CD4-positive, CD25-positive, alpha-beta regulatory T cell (primary cell): ENCODE data around the gene ZNF593. TPM values are rescaled to one million over a fixed set of nuclear protein-coding genes. Genes with fewer than 3 reads are reported as not detected.

Source experiments
- ATAC-seq, 2 donors: fragments of 150-1000 bp; cut with Tn5 transposase; one replicate each; pipeline ENCODE4 v1.10.0; 2021; ENCODE audit warnings: low read depth in 2 of 2, moderate number of reproducible peaks in 2 of 2, moderate library complexity in 1 of 2
- DNase-seq, 3 donors: peaks; one replicate each; pipeline versions ENCODE4 v3.0.0 to v3.0.0-alpha.2; 2012 to 2022; ENCODE audit warnings: mixed read lengths in 1 of 3
- H3K27ac ChIP-seq: one replicate; pipeline ENCODE4 v1.7.0; 2013; ENCODE audit warnings: mild to moderate bottlenecking, low read length; ENCODE audit not compliant: insufficient read depth, poor library complexity, severe bottlenecking
- H3K27me3 ChIP-seq: one replicate; pipeline ENCODE4 v1.7.0; 2013; ENCODE audit warnings: low read length; ENCODE audit not compliant: control insufficient read depth, insufficient read depth
- H3K36me3 ChIP-seq: one replicate; pipeline ENCODE4 v1.7.0; 2013; ENCODE audit warnings: mild to moderate bottlenecking, low read length, moderate library complexity; ENCODE audit not compliant: control insufficient read depth, insufficient read depth
- H3K4me1 ChIP-seq: 2 replicates; pipeline ENCODE4 v1.7.0; 2013; ENCODE audit warnings: mild to moderate bottlenecking, low read length; ENCODE audit not compliant: insufficient read depth, control insufficient read depth, poor library complexity, severe bottlenecking
- H3K4me3 ChIP-seq: one replicate; pipeline ENCODE4 v1.7.0; 2013; ENCODE audit warnings: low read depth, mild to moderate bottlenecking, low read length, moderate library complexity
- H3K9me3 ChIP-seq, 2 experiments: 1 replicate in 1 of 2; 2 replicates in 1 of 2; pipeline ENCODE4 v1.7.0; 2013; ENCODE audit warnings: low read length in 2 of 2, mild to moderate bottlenecking in 1 of 2, moderate library complexity in 1 of 2; ENCODE audit not compliant: control insufficient read depth in 2 of 2
- H3K27ac Mint-ChIP-seq, 3 donors: one replicate each; pipeline ENCODE4 v1.8.0; 2020 to 2022; ENCODE audit warnings: mild to moderate bottlenecking in 3 of 3, mixed read lengths in 3 of 3, moderate library complexity in 2 of 3
- H3K27me3 Mint-ChIP-seq: one replicate; pipeline ENCODE4 v1.8.0; 2022; ENCODE audit warnings: mild to moderate bottlenecking, mixed read lengths
- H3K36me3 Mint-ChIP-seq: one replicate; pipeline ENCODE4 v1.8.0; 2020; ENCODE audit warnings: mixed read lengths
- H3K4me1 Mint-ChIP-seq, 4 donors: one replicate each; pipeline ENCODE4 v1.8.0; 2020 to 2022; ENCODE audit warnings: mixed read lengths in 4 of 4, mild to moderate bottlenecking in 1 of 4
- H3K4me3 Mint-ChIP-seq, 4 donors: one replicate each; pipeline ENCODE4 v1.8.0; 2020 to 2022; ENCODE audit warnings: mild to moderate bottlenecking in 4 of 4, mixed read lengths in 4 of 4, moderate library complexity in 3 of 4
- H3K9me3 Mint-ChIP-seq, 7 donors: one replicate each; pipeline ENCODE4 v1.8.0; 2020 to 2022; ENCODE audit warnings: mixed read lengths in 7 of 7, mild to moderate bottlenecking in 3 of 7, moderate library complexity in 2 of 7
- polyA plus RNA-seq, 4 donors: library from polyadenylated mRNA; unstranded; fragments of 300-500 nt; fragmentation: Illumina TruSeq; gene quantifications; one replicate each; pipeline ENCODE4 v1.2.3, GENCODE V29; 2021
- total RNA-seq: library from RNA; stranded (reverse); gene quantifications from one replicate; pipeline ENCODE4 v1.2.3, GENCODE V29; 2022

The ZNF593 gene
- total and polyA plus RNA-seq, 5 donors from 2014 or later = 16.8 to 65.6 (median 46.1) TPM

DNA sequence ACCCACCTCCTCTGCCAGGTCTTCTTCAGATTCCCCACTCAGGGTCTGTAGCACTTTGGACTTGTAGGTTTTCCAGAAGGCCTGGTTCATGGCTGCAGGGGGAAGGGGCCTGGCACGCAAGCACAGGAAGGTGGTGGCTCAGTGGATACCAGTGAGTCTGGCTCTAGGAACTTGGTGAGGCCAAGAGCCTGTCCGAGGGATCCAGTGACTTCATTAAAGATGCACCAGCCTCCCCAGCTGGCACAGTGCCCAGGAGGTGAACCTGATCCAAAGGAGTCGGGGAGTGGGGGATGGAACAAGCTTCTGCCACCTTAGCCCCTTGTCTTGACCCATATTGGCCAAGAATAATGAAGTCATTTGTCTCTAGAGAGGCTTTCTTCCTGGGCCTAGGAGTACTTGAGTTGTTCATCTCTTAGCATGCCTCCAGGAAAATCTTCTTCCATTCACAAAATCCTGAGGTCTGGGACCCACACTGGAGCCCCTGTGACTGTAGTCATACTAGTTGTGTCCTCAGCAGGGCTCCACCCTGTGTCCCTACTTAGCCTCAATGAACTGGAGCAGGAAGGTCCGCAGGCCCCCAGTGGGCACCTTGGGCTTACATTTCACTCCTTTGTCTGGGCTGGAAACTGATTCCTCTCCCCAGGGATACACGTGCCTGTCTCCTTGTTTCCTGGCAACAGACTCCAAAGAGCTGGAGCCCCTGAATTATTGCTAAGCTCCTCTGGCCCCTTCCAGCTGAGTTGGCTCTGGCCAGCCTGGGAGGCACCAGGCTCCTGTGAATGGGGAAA, 1.1 kb upstream of the ZNF593 start, which contains the start of gene C1orf232:
C1orf232 (minus strand) TSS at position 554 of the 788 bp plus-strand sequence; CDS start at position 90, 464 bp downstream.
- peaks cover 3% of the 10 kb centered on the region for H3K27me3 Mint-ChIP-seq
- H3K9me3 Mint-ChIP-seq = no peaks in the 10 kb centered on the region
- ATAC-seq = no peak

DNA sequence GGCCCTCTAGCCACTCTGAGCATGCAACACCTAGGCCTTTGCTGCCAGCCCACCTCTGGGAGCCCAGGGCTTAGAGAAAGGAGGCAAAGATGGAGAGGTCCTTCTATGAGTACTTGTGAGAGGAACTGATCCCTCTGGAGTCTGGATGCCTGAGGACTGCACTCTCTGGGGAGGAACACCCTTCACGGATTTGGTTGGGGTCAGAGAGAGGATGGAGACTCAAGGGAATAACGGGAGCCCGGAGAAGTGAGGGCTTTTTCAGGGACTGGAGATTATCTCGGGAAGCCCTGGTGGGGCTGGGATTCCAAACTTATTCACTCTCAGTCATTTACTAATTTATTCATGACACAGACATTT, 532 bp upstream of the ZNF593 start:
- Histone ChIP-seq H3K4me3 (no peak overlapping the region), H3K36me3 (no peaks in the 10 kb centered on the region), H3K9me3 (no peaks in the 10 kb centered on the region), H3K27ac (no peak overlapping the region), H3K4me1 (peaks cover 25% of the 10 kb centered on the region), H3K27me3 (no peaks in the 10 kb centered on the region)
- ATAC-seq (no peak), DNase-seq (no peak)
- Mint-ChIP-seq H3K27ac (peak overlapping the region; percentile 87 to 93 (median 89)), H3K27me3 (no peaks in the 10 kb centered on the region), H3K4me3 (peak overlapping the region; percentile 88 to 91 (median 89)), H3K9me3 (no peaks in the 10 kb centered on the region), H3K36me3 (no peaks in the 10 kb centered on the region), H3K4me1 (peaks cover 0 to 38% (median 9%) of the 10 kb centered on the region in 4 donors)

More for the DNA sequence above, 1.1 kb upstream of the ZNF593 start, which contains the start of gene C1orf232:
- H3K4me1 Mint-ChIP-seq = peaks cover 0 to 35% (median 9%) of the 10 kb centered on the region in 4 donors
- peaks cover 30% of the 10 kb centered on the region for H3K4me1 ChIP-seq
- H3K36me3 ChIP-seq = no peaks in the 10 kb centered on the region
- DNase-seq = no peak
- peak within 1 kb of the TSS; percentile 88 to 91 (median 89) for H3K4me3 Mint-ChIP-seq
- no peaks in the 10 kb centered on the region for H3K36me3 Mint-ChIP-seq
- H3K27ac Mint-ChIP-seq = peak within 1 kb of the TSS; percentile 87 to 93 (median 89)
- peak within 1 kb of the TSS; percentile 26 for H3K4me3 ChIP-seq
- peak within 1 kb of the TSS; percentile 75 for H3K27ac ChIP-seq
- peaks cover under 1% of the 10 kb centered on the region for H3K27me3 ChIP-seq
- H3K9me3 ChIP-seq = no peaks in the 10 kb centered on the region

DNA sequence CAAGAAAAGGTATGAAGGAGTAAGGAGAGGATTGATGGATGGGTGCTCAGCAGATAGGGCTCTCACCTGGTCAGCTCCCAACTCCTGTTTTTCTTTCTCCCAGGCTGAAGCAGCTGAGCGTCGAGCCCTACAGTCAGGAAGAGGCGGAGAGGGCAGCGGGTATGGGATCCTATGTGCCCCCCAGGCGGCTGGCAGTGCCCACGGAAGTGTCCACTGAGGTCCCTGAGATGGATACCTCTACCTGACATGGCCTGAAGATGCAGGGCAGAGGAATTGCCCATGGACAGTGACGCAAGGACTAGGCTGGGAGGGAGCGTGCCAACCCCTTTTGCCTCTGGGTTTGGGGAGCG, 739 bp downstream of the ZNF593 start:
- Histone ChIP-seq H3K27ac (peak overlapping the region; percentile 75), H3K36me3 (no peaks in the 10 kb centered on the region), H3K27me3 (no peaks in the 10 kb centered on the region), H3K9me3 (no peaks in the 10 kb centered on the region), H3K4me1 (peaks cover 21% of the 10 kb centered on the region), H3K4me3 (peak overlapping the region; percentile 82)
- ATAC-seq (no peak), DNase-seq (no peak)
- Mint-ChIP-seq H3K27ac (peak overlapping the region in 2 of 3 donors; percentile 87 to 93), H3K9me3 (no peaks in the 10 kb centered on the region), H3K36me3 (no peaks in the 10 kb centered on the region), H3K4me1 (peaks cover 0 to 32% (median 10%) of the 10 kb centered on the region in 4 donors), H3K4me3 (peak overlapping the region; percentile 88 to 91 (median 89)), H3K27me3 (no peaks in the 10 kb centered on the region)

DNA sequence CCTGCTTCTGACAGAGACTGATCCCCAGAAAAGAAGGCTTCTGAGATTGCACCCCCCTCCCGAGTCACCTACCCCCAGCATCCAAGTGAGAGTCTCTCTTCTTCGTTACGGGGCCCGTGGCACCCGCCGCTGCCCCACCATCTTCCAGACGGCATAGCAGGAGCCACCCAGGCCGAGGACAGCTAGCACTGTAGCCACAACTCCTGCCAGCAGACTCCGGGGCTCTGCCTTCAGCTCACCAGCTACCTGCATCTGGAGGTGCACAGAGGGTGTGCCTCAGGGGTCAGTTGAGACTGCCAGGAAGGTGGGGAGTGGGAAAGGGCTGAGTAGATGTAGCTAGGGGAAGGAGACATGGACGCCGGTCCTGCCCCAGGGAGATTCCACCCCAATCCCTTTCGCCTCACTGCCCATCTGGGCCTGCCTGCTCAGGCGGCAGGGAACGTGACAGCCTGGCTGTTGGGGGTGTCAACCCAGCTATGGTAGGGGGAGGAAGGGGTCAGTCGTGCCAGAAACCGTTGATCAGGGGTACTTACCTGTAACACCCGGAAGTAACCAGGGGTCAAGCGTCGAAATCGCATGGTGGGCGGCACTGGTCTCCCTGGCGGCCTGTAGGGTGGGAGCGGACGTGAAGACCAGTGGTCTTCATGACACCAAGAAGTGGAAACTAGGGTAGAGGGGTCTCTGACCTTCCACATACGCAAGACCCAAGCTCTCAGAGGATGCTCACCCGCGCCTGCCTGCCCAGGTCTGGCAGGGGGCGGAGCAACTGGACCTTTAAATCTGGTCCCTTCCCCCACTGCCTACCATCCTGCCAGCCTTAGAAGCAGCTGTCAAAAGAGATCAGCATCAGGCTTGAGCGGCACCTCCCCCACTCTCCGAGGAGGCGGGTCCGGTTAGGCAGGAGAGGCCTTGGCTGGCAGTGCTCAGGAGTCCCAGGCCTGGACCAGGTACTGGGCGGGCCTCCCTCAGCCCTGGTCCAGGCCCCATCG, 1.7 kb downstream of the ZNF593 start, which contains the start of gene ZNF593OS:
ZNF593OS (minus strand) TSS at position 749 of the 989 bp plus-strand sequence; CDS start at position 578, 171 bp downstream.
- Histone ChIP-seq H3K27me3 (no peaks in the 10 kb centered on the region), H3K9me3 (no peaks in the 10 kb centered on the region), H3K4me3 (no peak within 1 kb of the TSS), H3K36me3 (no peaks in the 10 kb centered on the region), H3K27ac (no peak within 1 kb of the TSS), H3K4me1 (peaks cover 21% of the 10 kb centered on the region)
- H3K9me3 Mint-ChIP-seq = no peaks in the 10 kb centered on the region
- H3K4me1 Mint-ChIP-seq = peaks cover 0 to 29% (median 10%) of the 10 kb centered on the region in 4 donors
- no peak for DNase-seq
- H3K27me3 Mint-ChIP-seq = no peaks in the 10 kb centered on the region
- peak within 1 kb of the TSS; percentile 88 to 91 (median 89) for H3K4me3 Mint-ChIP-seq
- no peaks in the 10 kb centered on the region for H3K36me3 Mint-ChIP-seq
- peak within 1 kb of the TSS in 2 of 3 donors; percentile 87 to 93 for H3K27ac Mint-ChIP-seq
- no peak for ATAC-seq

DNA sequence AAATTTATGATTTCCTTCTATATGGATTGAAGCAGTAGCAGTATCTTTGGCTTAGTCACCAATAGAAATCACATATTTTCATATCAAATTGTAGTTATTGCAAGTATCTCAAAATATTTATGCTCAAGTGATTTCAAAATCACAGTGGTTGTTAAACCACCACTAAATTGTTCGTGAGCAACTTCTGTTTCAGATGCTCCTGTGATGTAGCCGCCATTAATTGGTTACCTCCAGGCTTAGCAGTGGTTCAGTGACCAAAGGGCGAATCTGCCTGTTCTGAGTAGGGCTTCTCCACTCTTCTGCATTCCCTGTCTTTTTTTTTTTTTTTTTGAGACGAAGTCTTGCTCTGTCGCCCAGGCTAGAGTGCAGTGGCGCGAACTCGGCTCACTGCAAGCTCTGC, 5.6 kb downstream of the ZNF593 start:
- H3K36me3 Mint-ChIP-seq = no peaks in the 10 kb centered on the region
- no peak overlapping the region for H3K27ac Mint-ChIP-seq

DNA sequence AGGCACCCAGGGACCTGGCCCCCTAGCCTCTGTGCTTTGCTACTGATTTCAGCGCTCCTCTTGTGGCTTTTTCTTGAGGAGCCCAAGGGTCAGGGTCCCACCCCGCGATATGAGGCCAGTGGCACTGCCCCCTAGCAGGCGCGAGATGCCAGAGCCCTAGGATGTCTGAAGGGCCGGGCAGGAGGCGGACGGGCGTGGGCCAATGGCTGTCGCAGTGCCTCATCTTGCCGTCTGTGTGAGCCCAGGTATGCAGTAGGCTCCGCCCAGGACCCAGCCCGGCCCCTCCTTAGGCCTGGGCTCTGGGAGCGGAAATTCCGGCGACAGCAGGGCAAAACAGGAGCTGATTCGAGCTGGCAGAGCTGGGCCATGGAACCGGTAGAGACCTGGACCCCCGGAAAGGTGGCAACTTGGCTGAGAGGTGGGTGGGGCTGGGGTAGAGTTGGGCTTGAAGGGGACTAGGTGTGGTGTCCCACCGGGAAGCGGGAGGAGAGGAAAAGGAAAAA, 7.5 kb downstream of the ZNF593 start, which contains the start of gene CNKSR1:
CNKSR1 (plus strand) TSS at position 310 of the 503 bp plus-strand sequence; CDS start at position 367, 57 bp downstream.
- no peaks in the 10 kb centered on the region for H3K9me3 Mint-ChIP-seq
- DNase-seq (peak in 1 of 3 donors; percentile 26), ATAC-seq (peak in 1 of 2 donors; percentile 44)
- H3K27ac ChIP-seq = no peak within 1 kb of the TSS
- H3K27me3 ChIP-seq = no peaks in the 10 kb centered on the region
- no peaks in the 10 kb centered on the region for H3K27me3 Mint-ChIP-seq
- H3K4me1 ChIP-seq = no peaks in the 10 kb centered on the region
- H3K27ac Mint-ChIP-seq = peak within 1 kb of the TSS in 1 of 3 donors; percentile 63
- H3K4me3 ChIP-seq = no peak within 1 kb of the TSS
- H3K36me3 ChIP-seq = no peaks in the 10 kb centered on the region
- no peaks in the 10 kb centered on the region for H3K36me3 Mint-ChIP-seq
- peaks cover 0 to 4% (median 2%) of the 10 kb centered on the region in 4 donors for H3K4me1 Mint-ChIP-seq
- H3K9me3 ChIP-seq = no peaks in the 10 kb centered on the region
- H3K4me3 Mint-ChIP-seq = peak within 1 kb of the TSS in 3 of 4 donors; percentile 60 to 83 (median 83)

More for the DNA sequence above, 5.6 kb downstream of the ZNF593 start:
- Mint-ChIP-seq H3K27me3 (no peaks in the 10 kb centered on the region), H3K4me1 (peaks cover 0 to 15% (median 5%) of the 10 kb centered on the region in 4 donors), H3K9me3 (no peaks in the 10 kb centered on the region), H3K4me3 (no peak overlapping the region)
- Histone ChIP-seq H3K4me1 (peaks cover 12% of the 10 kb centered on the region), H3K9me3 (no peaks in the 10 kb centered on the region), H3K4me3 (no peak overlapping the region), H3K27me3 (no peaks in the 10 kb centered on the region), H3K27ac (no peak overlapping the region), H3K36me3 (no peaks in the 10 kb centered on the region)
- no peak for ATAC-seq
- DNase-seq = no peak

DNA sequence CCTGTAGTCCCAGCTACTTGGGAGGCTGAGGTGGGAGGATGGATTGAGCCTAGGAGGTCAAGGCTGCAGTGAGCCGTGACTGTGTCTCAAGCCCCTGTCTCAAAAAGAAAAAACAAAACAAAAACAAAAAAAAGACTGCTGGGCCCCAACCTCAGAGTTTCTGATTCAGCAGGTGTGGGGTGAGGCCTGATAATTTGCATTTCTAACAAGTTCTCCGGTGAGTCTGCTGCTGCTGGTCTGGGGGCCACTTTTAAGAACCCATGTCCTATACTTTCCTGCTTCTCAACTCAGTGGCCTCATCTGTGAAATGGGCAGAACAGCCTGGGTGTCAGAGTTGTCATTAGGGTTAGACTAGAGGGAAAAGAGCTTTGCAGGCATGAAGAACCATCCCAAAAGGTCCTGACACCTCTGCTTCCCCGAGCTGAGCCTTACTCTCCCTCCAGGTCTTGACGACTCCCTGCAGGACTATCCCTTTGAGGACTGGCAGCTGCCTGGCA, 10.3 kb downstream of the ZNF593 start:
- no peaks in the 10 kb centered on the region for H3K36me3 Mint-ChIP-seq
- H3K27ac ChIP-seq = no peak overlapping the region
- H3K9me3 ChIP-seq = no peaks in the 10 kb centered on the region
- ATAC-seq = no peak
- DNase-seq = no peak
- no peak overlapping the region for H3K4me3 ChIP-seq
- H3K27me3 Mint-ChIP-seq = no peaks in the 10 kb centered on the region
- no peaks in the 10 kb centered on the region for H3K4me1 ChIP-seq
- H3K9me3 Mint-ChIP-seq = no peaks in the 10 kb centered on the region
- H3K4me3 Mint-ChIP-seq = no peak overlapping the region
- H3K27ac Mint-ChIP-seq = no peak overlapping the region
- H3K27me3 ChIP-seq = no peaks in the 10 kb centered on the region
- H3K4me1 Mint-ChIP-seq = no peaks in the 10 kb centered on the region
- H3K36me3 ChIP-seq = no peaks in the 10 kb centered on the region
